NCI-H1092 treated with DMSO at 0.1 percent for 48 hours (cell line): ENCODE measurements around the gene MTG2.

Experiments used
- DNase-seq: peaks from one replicate; lab custom pipeline; 2025; lab: John Stamatoyannopoulos, UW

The MTG2 gene

DNA sequence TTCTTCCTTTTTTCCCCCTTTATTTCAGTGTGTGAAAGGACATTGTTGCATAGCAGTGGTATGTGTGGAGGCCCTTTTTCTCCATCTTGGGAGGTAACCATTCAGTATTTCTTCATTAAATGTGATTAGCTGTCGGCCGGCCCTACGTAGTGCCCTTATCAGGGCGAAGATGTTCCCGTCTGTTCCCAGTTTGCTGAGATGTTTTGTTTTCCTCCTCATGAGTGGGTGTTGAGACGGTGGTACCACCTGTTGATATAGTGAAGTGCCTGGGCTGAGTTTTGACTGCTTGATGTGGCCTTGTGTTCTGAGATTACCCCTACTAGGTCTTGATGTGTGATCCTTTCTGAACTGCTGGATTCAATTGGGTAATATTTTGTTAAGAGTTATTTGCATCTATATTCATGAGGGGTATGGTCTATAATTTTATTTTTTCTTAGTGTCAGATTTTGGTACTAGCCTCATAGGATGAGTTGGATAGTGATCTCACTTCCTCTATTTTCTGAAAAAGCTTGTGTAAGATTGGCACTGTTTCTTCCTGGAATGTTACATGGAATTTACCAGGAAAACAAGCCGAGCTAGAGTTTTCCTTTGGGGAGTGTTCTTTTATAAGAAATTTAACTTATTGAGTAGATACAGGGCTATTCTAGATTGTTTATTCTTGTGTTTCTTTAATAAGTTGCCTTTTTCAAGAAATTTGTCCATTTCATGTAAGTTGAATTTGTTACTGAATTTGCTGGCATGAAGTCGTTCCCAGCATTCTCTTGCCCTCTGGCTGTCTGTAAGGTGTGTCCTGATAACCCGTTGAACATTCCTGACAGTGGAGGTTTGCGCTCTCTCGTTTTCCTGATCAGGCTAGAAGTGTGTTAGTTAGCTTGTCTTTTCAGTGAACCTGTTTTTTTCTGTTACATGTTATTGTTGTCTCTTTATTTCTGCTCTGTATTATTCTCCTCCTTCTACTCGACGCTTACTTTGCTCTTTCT, 4.3 kb downstream of the MTG2 start:
- no peak for DNase-seq

DNA sequence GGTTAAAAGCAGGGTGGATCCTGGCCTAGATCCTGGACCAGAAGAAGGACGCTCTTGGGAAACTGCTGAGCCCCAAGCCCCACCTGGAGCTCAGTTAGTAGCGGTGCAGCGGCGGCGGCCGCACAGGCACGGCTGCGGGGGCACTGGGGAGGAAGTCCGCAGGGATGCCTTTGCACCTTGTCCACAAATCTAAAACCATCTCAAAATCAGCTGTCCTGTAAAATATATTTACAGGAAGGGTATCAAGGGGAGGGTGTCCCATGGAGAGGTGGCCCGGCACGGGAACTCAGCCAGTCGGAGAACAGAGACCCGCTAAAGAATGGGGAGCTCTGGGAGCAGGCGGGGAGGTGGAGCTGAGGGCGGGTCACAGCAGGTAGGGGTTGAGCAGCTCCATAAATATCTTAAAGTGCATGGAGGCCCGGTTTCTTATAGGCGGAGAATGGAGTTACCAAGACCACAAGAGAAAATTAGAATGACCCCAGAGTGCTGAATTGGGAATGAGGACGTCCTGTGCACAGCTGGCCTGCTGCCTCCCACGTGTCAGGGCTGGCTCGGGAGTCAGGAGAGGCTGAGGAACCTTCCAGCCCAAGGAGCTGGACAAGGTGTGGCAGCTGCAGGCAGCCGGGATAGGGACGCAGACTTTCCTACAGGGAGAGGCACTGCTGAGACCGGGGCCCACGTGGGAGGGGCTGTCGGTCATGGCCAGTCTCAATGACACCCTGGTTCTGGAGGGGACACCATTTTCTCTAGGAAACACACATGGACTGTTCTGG, 8.0 kb downstream of the MTG2 start:
- DNase-seq: no peak

DNA sequence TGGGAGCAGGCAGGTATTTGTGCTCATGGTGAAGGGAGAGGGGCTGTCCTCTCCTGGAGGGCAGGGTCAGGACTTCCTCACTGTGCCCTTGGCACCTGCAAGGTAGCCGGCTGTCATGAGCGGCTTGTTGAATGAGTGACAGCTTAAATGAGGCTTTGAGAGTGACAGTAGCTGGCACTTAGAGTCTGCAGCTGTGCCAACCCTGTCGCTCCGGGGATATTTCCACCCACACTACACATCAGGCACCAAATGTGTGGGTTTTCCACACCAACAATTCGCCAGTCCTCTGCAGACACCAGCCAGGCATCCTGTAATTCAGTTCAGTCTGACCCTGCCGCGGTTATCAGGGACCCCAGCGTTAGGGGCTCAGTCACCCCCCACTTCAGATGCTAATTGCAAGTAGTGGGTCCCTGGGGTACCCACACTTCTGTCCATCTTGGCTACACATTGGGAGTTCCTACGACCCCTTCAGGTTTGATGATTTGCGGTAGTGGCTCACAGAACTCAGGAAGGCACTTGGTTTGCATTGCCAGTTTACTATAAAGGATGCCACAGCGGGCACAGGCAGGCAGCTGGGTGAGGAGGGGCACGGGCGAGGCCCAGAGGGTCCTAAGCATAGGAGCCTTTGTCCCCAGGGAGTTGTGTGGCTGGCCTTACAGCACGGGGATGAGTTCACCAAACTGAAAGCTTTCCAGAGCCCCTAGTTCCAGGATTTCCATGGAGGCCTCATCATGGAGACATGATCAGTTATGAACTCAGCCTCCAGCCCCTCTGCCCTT, 9.1 kb downstream of the MTG2 start:
- no peak for DNase-seq

DNA sequence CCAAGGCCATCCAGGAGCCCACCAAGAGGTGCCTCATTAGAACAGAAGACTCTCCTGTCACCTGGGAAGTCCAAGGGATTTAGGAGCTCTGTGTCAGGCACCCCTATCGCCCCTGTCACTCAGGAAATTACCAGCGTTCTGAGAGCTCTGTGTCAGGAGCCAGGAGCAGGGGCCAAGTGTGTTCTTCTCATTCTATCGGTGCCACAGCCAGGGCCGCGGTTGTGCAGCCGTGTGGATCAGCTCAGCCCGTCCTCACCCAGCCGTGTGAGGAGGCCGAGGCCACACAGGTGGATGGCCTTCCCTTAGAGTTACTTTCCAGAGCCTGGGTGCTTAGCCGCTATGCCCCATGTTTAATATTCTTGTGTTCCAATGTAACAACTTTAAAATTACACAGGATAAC, 9.8 kb downstream of the MTG2 start:
- no peak for DNase-seq

DNA sequence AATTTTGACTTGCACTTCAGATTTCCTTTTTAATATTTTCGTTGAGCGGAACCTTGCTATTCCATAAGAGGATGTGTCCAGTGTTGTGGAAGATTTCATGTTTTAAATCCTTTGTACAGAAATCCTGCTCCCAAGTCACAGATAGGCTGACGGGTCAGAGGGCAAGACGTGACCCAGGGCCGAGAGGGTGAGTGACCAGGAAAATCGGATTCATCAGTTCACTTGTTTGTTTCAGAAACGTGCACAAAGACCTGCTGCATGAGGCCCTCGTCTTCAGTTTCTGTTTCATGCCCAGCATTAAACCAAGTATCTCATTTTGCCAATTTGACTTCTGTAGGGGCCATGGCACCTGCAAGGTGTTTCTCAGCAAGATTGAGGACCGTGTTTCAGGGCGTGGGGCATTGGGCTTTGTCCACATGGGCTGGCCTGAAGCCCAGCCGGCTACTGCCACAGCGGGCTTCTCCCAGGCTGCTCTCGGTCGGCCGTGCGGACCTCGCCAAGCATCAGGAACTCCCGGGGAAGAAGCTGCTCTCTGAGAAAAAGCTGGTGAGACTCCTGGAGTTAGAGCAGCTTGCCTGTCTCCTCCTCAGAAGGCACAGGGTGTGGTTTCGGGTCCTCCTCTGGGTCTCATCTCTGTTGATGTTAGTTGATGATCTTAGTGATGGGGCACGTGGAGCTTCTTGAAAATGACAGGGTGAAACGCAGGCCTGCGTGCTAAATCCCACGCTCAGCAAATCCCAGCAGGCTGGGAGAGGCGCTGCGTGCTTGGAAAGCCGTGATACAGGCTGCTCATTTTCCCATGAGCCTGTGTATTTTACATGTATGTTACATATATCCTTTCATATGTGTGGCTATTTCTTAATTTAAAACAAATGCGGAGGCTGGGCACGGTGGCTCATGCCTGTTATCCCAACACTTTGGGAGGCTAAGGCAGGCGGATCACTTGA, 10.5 kb downstream of the MTG2 start:
- DNase-seq: no peak

DNA sequence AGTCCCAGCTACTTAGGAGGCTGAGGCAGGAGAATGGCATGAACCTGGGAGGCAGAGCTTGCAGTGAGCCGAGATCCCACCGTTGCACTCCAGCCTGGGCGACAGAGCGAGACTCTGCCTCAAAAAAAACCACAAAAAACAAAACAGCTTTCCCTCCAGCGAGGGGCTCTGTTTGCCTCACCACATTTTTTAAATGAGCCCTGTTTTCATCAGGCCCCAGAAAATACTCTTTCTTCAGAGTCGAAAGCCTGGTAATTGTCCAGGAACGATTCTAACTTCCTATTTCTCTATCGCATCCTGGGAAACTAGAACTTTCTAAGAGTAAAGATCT, 12.2 kb downstream of the MTG2 start:
- DNase-seq: no peak

DNA sequence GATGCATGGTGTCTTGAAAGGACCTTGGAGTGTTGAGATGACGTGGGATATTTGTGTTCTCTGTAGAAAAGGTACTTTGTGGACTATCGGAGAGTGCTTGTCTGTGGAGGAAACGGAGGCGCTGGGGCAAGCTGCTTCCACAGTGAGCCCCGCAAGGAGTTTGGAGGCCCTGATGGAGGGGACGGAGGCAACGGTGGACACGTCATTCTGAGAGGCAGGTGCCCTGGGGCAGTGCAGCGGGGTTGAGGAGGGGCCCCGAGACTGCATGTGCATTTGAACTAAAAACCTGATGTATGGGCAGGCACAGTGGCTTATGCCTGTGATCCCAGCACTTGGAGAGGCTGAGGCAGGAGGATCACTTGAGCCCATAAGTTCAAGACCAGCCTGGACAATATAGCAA, 12.9 kb downstream of the MTG2 start:
- DNase-seq: no peak

DNA sequence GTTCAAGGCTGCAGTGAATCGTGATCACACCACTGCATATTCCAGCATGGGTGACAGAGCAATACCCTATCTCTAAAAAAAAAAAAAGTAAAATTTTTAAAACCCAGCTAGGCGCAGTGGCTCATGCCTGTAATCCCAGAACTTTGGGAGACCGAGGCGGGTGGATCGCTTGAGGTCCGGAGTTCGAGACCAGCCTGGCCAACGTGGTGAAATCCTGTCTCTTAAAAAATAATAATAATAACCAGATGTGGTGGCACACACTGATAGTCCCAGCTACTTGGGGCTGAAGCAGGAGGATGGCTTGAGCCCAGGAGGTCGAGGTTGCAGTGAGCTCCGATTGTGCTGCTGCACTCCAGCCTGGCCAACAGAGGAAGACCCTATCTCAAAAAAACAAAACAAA, 13.5 kb downstream of the MTG2 start:
- no peak for DNase-seq

DNA sequence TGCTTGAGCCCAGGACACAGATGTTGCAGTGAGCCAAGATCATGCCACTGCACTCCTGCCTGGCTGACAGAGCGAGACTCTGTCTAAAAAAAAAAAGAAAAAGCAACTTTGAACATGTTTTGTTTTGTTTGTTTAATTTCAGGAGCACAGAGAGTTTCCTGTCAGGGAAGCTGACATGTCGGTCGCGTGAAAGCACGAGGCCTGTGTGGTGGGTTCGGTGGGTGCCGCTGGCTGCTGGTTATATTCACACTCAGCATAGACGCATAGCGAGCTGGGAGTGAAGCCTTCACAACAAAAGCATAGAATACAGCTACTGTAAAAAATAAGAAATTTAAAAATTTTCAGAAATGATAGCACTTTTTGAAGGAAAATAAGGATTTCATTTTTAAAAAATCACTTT, 14.5 kb downstream of the MTG2 start:
- no peak for DNase-seq

DNA sequence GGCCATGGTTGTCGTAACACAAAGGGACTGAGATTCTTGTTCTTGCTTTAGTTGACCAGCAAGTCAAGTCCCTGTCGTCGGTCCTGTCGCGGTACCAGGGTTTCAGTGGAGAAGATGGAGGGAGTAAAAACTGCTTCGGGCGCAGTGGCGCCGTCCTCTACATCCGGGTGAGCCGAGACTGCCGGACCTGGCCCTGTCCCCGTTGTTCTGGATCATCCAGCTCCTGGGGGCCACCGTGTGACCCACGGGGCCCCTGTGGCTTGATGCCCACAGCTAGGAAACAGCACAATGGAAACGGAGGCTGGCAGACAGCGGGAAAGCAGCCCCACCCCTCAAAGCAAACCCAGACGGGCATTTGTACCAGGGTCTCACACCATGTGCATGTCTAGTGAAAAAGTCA, 15.0 kb downstream of the MTG2 start:
- no peak for DNase-seq

DNA sequence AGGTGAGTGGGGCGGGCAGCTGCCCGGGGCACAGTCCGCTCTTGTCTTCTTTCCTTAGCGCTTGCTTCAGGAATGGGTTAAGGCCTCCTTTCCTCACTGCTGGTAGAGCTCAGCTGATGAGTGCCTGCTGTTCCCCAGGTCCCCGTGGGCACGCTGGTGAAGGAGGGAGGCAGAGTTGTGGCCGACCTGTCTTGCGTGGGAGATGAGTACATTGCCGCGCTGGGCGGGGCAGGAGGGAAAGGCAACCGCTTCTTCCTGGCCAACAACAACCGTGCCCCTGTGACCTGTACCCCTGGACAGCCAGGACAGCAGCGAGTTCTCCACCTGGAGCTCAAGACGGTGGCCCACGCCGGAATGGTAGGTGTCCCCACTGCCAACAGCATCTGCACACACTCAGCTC, 15.7 kb downstream of the MTG2 start:
- no peak for DNase-seq

DNA sequence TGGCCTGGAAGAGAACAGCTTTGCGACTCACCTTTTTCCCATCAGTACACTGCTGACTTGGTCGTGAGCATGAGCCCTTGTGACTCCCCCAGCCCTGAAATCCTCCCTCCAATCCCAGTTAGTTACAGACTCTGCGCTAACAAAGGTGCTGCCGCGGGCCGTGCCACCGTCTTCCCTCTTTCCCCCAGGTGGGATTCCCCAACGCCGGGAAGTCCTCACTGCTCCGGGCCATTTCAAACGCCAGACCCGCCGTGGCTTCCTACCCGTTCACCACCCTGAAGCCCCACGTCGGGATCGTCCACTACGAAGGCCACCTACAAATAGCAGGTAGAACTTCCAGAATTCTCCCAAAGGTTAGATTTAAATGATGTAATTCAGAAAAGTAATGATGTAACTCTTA, 16.1 kb downstream of the MTG2 start:
- no peak for DNase-seq

DNA sequence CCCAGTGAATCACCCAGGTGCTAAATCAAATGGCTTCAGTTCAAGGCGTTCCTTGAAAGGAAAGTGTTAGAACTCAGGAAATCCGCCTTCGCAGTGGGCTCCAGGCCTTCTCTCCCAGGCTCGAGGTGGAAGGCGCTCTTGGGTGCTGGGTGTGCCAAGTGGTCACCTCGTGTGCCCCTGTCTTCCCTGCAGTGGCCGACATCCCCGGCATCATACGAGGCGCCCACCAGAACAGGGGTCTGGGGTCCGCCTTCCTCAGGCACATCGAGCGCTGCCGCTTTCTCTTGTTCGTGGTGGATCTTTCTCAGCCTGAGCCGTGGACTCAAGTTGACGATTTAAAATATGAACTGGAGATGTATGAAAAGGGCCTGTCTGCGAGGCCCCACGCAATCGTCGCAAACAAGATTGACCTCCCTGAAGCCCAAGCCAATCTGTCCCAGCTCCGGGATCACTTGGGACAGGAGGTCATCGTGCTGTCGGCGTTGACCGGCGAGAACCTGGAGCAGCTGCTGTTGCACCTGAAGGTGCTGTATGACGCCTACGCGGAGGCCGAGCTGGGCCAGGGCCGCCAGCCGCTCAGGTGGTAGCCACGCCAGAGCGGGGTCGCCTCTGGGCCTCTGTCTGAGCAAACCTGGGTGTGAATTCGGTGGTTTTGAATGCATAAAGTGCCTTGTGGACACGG, 17.8 kb downstream of the MTG2 start:
- no peak for DNase-seq

DNA sequence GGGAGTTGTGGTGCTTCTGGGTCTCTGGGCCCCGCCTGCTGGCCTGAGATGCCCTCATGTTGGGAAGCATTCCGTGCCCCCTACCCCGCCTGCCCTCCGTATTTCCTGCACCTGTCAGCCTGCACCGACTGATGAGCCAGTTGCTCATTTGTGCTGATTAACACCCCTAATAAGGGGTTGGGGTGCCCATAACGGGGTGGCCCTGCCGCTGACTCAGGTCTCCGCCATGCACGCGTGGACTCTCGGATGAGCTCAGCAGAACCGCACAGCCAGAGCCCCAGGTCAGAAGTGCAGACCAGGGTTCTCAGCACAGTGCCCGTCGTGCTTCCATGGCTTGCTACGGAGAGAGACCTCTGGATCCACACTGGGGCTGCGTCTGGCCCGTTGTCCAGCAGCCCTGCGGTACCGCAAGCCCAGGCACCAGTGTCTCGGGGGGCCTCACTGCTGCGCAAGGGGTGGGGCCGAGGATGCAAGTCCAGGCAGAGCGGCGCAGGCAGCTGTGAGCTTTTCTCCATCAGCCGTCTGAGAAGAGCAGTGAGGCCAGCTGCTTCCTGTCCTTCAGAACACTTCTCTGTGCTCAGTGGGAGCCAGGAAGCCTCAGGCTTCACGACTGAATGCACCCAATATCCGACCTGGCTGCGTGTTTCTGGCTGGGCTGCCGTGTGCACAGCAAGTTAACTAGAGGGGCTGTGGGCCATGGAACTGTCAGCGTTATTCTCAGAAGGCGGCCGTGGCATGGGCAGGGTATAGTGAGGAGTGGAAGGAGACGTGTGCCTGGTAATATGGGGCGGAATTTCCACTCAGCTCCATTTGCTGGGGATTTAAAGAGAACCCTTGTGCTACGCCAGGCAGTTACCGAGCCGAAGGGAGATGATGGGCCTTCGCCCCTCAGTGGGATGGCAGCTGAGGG, 18.6 kb downstream of the MTG2 start:
- DNase-seq: peak; percentile 36

DNA sequence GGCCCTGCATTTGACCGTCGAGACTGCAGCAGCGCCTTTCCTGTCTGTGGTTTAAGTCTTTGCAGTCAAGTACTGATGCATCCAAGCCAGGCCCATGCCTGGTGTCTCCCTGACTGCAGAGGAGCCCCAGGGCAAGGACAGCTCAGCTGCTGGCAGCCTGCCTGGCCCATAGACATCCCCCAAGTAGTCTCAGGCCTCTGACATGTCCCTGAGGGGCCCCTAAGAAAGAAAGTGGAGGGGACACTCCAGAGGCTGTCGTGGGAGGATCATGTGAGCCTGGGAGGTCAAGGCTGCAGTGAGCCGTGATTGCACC, 19.2 kb downstream of the MTG2 start:
- DNase-seq: no peak

DNA sequence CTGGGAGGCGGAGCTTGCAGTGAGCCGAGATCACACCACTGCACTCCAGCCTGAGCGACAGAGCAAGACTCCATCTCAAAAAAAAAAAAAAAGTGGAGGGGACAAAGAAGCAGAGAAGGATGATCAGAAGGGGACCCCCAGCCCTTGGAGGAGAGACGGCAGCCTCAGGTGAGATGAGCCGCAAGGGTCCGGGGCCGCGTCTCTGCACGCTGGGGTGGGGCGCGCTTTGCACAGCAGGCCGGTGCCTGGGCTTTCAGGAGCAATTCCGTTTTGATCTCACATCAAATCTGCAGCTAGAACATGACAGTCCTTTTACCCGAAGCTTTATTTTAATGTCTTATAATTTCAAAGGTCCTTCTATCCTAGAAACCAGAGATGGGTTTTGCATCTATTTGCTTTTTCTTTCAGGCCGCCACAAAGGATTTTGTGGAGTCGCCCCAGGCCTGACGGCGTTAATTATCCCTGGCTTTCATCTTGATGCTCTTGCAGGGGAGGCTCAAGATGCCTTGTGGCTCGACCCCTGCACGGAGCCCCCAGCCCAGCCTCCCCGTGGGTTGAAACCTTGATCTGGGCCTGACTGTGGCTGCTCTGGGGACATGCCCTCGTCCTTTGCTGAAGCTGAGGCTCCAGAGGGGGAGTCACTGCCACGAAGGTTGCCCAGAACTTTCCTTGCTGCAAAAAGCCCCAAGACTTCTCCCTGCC, 20.0 kb downstream of the MTG2 start:
- no peak for DNase-seq

DNA sequence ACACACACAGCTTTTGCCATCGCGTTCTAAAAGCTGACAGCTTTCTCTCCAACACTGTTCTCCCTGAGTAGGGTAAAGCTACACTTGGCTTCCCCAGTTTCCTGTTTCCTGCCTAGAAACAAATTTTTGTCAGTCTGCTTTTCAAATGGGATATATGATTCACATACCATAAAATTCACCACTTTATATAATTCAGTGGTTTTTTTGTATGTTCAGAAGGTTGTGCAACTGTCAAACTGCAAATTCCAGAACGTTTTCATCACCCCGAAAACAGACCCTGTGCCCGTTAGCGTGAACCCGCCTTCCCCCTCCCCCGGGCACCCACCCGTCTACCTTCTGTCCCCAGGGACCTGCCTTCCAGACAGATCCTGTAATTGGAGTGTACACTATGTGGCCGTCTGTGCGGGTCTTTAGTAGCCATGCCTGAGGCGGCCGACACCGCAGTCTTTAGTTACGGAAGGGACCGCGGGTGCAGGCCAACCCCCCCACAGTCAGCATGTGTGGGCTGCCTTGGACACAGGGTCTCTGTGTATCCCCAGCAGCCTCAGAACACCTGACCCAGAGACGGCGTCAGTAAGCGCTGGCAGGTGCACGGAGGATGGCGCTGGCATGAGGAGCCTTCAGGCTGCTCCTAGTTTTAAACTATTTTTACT, 20.7 kb downstream of the MTG2 start:
- DNase-seq: no peak

DNA sequence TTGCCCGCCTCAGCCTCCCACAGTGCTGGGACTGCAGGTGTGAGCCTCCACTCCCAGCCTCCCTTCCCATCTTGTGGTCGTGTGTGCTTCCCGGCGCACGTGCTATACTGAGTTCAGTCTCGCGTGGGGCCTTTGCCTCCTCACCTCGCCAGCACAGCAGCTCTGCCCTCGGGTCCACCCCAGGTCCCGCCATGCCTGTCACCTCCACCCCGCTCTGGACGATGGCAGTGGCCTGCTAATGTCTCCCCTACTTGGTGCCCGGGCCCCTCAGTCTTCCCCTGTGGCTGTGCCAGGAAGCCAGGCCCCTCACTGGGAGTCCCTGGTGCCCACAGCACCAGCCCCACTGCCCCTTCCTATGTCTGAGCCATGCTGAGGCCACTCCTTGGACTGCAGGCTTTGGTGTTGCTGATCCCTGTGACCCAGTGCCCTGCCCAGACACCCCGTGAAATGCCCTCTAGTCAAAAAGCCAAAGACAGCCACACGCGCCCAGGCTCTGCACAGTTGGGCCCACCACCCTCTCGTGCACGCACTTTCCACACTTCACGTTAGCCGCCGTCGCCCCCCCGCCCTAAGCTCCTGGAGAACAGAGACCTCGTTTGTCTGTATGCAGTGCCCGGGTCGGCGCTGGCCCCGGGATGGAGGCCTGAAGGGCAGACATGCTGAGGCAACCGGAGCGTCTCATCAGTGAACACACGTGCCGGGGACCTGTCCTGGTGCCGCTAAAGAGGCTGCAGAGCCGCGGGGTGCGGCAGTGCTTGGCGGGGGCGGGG, 23.0 kb downstream of the MTG2 start:
- no peak for DNase-seq
